GM18861 (cell line): ENCODE data around the gene FBXO41.

Experiments used
- ATAC-seq: cut with Tn5 transposase; IDR thresholded peaks from one replicate; pipeline ENCODE4 v1.9.1; 2021; ENCODE audit not compliant: unreplicated experiment

The FBXO41 gene

GRCh38 chr2:73215254-73215653, 69.0 kb downstream of the FBXO41 start:
- no peak for ATAC-seq

GRCh38 chr2:73214120-73215035, 69.9 kb downstream of the FBXO41 start, which contains the start of gene SMYD5:
SMYD5 (plus strand) TSS chr2:73214245; CDS start chr2:73214267, 22 bp downstream.
- peak; percentile 86 for ATAC-seq

- peak; percentile 68 for ATAC-seq
Measured at GRCh38 chr2:73212448-73213176, 71.7 kb downstream of the FBXO41 start.

- no peak for ATAC-seq
Measured at GRCh38 chr2:73212098-73212447, 72.2 kb downstream of the FBXO41 start.

- ATAC-seq = no peak
Measured at GRCh38 chr2:73210696-73211095, 73.6 kb downstream of the FBXO41 start.

- no peak for ATAC-seq
Measured at GRCh38 chr2:73210019-73210418, 74.3 kb downstream of the FBXO41 start.

- no peak for ATAC-seq
Measured at GRCh38 chr2:73208258-73208657, 76.0 kb downstream of the FBXO41 start.

- no peak for ATAC-seq
Measured at GRCh38 chr2:73205611-73206010, 78.7 kb downstream of the FBXO41 start.
